ENCODE data around the gene GUCY2D.

GRCh38 chr17:8005967-8006730, 3.7 kb downstream of the GUCY2D start:
- TF ChIP-seq CTCF (IDR thresholded peaks at IDR 0.05 in 8 of 11, conservative IDR thresholded peaks at IDR 0.05 in 3 of 11) (no peak), POLR2AphosphoS5 (IDR thresholded peaks at IDR 0.05) (no peak)
